Loucy (cell line): ENCODE measurements around the gene DDA1.
A peak's percentile ranks its signal among the peaks of the same experiment; 100 is the strongest.

ENCODE experiments used
- H2AFZ ChIP-seq: fragments of 200-600 bp; sonication (generic); 2 replicates; pipeline ENCODE4 v1.6.0; 2016; ENCODE audit warnings: antibody characterized with exemption, mild to moderate bottlenecking, low read length, moderate library complexity
- H3F3A ChIP-seq: fragments of 200-600 bp; 2 replicates; pipeline ENCODE4 v1.6.0; 2016; ENCODE audit warnings: antibody characterized with exemption, low read depth, mild to moderate bottlenecking
- H3K27me3 ChIP-seq: fragments of 200-600 bp; sonication (generic); 2 replicates; pipeline ENCODE4 v1.6.1; 2014; ENCODE audit warnings: low read length, mild to moderate bottlenecking; ENCODE audit not compliant: insufficient read depth, poor library complexity, severe bottlenecking
- H3K36me3 ChIP-seq: fragments of 200-600 bp; sonication (generic); 2 replicates; pipeline ENCODE4 v1.6.1; 2016; ENCODE audit warnings: low read length; ENCODE audit not compliant: insufficient read depth
- H3K4me1 ChIP-seq: fragments of 200-600 bp; sonication (generic); 2 replicates; pipeline ENCODE4 v1.5.1; 2014; ENCODE audit warnings: low read length, mild to moderate bottlenecking; ENCODE audit not compliant: insufficient read depth, poor library complexity, severe bottlenecking
- H3K4me2 ChIP-seq: fragments of 200-600 bp; sonication (generic); 2 replicates; pipeline ENCODE4 v1.6.0; 2014; ENCODE audit warnings: antibody characterized with exemption, low read length, low read depth, mild to moderate bottlenecking; ENCODE audit not compliant: poor library complexity, severe bottlenecking
- H3K4me3 ChIP-seq: fragments of 200-600 bp; sonication (generic); 2 replicates; pipeline ENCODE4 v1.5.1; 2014; ENCODE audit warnings: low read length, mild to moderate bottlenecking, mixed read lengths; ENCODE audit not compliant: poor library complexity, severe bottlenecking
- H3K79me2 ChIP-seq: fragments of 200-600 bp; sonication (generic); 2 replicates; pipeline ENCODE4 v1.6.1; 2014; ENCODE audit warnings: low read length; ENCODE audit not compliant: insufficient read depth
- H3K9ac ChIP-seq: fragments of 200-600 bp; sonication (generic); 2 replicates; pipeline ENCODE4 v1.6.0; 2014; ENCODE audit warnings: mild to moderate bottlenecking, low read depth, low read length, moderate library complexity; ENCODE audit not compliant: poor library complexity, severe bottlenecking
- H3K9me2 ChIP-seq: fragments of 200-600 bp; sonication (generic); replicated peaks from 2 replicates; pipeline ENCODE4 v1.6.1; 2016; ENCODE audit warnings: low read depth, low read length, mixed read lengths
- H3K9me3 ChIP-seq: fragments of 200-600 bp; sonication (generic); 2 replicates; pipeline ENCODE4 v1.6.1; 2014; ENCODE audit warnings: mild to moderate bottlenecking, antibody characterized with exemption, low read length, low read depth; ENCODE audit not compliant: insufficient read depth
- H4K20me1 ChIP-seq: fragments of 200-600 bp; sonication (generic); 2 replicates; pipeline ENCODE4 v1.6.0; 2014; ENCODE audit warnings: antibody characterized with exemption, low read length, mild to moderate bottlenecking; ENCODE audit not compliant: insufficient read depth, poor library complexity, severe bottlenecking
- EZH2phosphoT487 ChIP-seq: fragments of 200-600 bp; IDR thresholded peaks from 2 replicates; pipeline ENCODE4 v1.6.1; 2018; ENCODE audit warnings: antibody characterized with exemption, mild to moderate bottlenecking, moderate library complexity, borderline replicate concordance
- TF ChIP-seq, protein P1 (sequence below): fragments of 200-600 bp; sonication (generic); conservative IDR thresholded peaks from 2 replicates; pipeline ENCODE4 v1.5.1; 2014; ENCODE audit warnings: mild to moderate bottlenecking, antibody characterized with exemption, low read length

DDA1 gene

DNA sequence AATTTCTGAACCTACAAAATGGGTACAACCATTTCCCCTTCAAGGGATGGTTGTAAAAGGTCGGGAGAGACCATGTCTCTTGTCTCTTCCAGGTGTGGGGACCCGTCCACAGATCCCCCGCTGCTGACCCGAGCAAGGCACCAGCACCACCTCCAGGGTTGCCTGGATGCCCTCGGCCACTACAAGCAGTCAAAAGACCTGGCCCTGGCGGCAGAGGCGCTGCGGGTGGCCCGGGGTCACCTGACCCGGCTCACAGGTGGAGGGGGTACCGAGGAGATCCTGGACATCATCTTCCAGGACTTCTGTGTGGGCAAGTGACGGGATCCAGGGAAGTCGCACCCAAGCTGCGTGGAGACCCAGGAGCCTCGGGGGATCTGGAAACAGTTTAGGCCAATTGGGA lies 32.0 kb downstream of the DDA1 start:
- TF ChIP-seq, protein P1, sequence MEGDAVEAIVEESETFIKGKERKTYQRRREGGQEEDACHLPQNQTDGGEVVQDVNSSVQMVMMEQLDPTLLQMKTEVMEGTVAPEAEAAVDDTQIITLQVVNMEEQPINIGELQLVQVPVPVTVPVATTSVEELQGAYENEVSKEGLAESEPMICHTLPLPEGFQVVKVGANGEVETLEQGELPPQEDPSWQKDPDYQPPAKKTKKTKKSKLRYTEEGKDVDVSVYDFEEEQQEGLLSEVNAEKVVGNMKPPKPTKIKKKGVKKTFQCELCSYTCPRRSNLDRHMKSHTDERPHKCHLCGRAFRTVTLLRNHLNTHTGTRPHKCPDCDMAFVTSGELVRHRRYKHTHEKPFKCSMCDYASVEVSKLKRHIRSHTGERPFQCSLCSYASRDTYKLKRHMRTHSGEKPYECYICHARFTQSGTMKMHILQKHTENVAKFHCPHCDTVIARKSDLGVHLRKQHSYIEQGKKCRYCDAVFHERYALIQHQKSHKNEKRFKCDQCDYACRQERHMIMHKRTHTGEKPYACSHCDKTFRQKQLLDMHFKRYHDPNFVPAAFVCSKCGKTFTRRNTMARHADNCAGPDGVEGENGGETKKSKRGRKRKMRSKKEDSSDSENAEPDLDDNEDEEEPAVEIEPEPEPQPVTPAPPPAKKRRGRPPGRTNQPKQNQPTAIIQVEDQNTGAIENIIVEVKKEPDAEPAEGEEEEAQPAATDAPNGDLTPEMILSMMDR, result no peak
- no peak for TF ChIP-seq EZH2phosphoT487
- Histone ChIP-seq H2AFZ (no peak overlapping the region), H3K9me2 (no peaks in the 10 kb centered on the region), H3K4me2 (no peak overlapping the region), H3K27me3 (no peaks in the 10 kb centered on the region), H3K36me3 (0 out of 2 replicates have a peak, but pooled peaks cover 3% of the 10 kb centered on the region), H3K9me3 (no peaks in the 10 kb centered on the region), H4K20me1 (peaks cover 6% of the 10 kb centered on the region), H3K79me2 (peaks cover 15% of the 10 kb centered on the region; the same call in 1 of the 2 replicates), H3F3A (peaks cover 6% of the 10 kb centered on the region; the same call in 1 of the 2 replicates), H3K9ac (no peak overlapping the region), H3K4me1 (peaks cover 9% of the 10 kb centered on the region), H3K4me3 (no peak overlapping the region)

DNA sequence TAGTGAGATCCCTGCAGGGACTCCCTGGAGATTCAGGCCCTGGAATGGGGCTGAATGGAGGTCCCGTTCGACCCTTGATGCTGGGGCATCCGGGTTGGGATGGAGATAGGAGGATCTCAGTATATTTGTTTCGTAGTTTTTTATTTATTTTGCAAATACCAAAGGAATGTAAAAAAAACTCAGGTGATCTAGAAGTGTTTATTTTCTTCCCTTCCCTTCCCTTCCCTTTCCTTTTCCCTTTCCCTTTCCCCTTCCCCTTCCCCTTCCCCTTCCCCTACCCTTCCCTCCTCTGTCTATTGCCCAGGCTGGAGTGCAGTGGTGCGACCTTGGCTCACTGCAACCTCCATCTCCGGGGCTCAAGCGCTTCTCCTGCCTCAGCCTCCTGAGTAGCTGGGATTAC lies 32.5 kb downstream of the DDA1 start:
- H4K20me1 ChIP-seq, result peaks cover 6% of the 10 kb centered on the region
- no peak overlapping the region for H2AFZ ChIP-seq
- H3K9me2 ChIP-seq, result no peaks in the 10 kb centered on the region
- peaks cover 9% of the 10 kb centered on the region for H3K4me1 ChIP-seq
- H3K4me2 ChIP-seq, result no peak overlapping the region
- peaks cover 15% of the 10 kb centered on the region; the same call in 1 of the 2 replicates for H3K79me2 ChIP-seq
- 0 out of 2 replicates have a peak, but pooled peaks cover 3% of the 10 kb centered on the region for H3K36me3 ChIP-seq
- H3K27me3 ChIP-seq, result no peaks in the 10 kb centered on the region
- no peak overlapping the region for H3K9ac ChIP-seq
- no peaks in the 10 kb centered on the region for H3K9me3 ChIP-seq
- no peak overlapping the region for H3K4me3 ChIP-seq
- H3F3A ChIP-seq, result peaks cover 3% of the 10 kb centered on the region; the same call in 1 of the 2 replicates
- no peak for TF ChIP-seq EZH2phosphoT487
- TF ChIP-seq, protein P1, result no peak

DNA sequence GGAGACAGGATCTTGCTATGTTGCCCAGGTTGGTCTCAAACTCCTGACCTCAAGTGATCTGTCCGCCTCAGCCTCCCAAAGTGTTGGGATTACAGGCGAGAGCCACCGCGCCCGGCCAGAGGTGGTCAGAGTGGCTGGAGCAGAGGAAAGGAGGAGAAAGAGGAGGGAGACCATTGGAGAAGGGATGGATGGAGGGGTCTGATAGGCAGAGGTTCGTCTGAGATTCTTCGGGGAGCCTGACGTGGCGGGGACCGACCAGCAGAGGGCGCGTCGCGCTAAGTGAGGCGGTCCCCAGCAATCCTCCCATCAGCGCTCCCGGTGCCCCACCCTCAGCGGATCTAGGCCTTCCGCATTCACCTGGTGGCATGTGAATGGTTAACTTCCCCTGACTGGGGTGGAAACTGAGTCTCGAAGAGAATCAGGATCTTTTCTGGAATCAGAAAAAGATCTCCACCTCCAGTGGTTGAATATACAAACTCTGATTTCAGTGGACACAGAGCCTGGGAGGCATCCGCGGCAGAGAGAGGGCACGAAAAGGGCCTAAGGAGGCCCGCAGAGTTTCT lies 36.8 kb downstream of the DDA1 start:
- Histone ChIP-seq H3K4me1 (no peaks in the 10 kb centered on the region), H4K20me1 (no peaks in the 10 kb centered on the region), H3K27me3 (no peaks in the 10 kb centered on the region), H2AFZ (no peak overlapping the region), H3F3A (no peaks in the 10 kb centered on the region), H3K36me3 (0 out of 2 replicates have a peak, but pooled peaks cover 3% of the 10 kb centered on the region), H3K4me3 (no peak overlapping the region), H3K79me2 (no peaks in the 10 kb centered on the region), H3K9me2 (no peaks in the 10 kb centered on the region), H3K9me3 (no peaks in the 10 kb centered on the region), H3K4me2 (no peak overlapping the region), H3K9ac (no peak overlapping the region)
- TF ChIP-seq, protein P1, result peak; percentile 76
- no peak for TF ChIP-seq EZH2phosphoT487
